Mesendoderm (in vitro differentiated cells): Measurements from ENCODE around the gene FAM186B.

Experiments
- DNase-seq: peaks from one replicate; pipeline ENCODE4 v3.0.0; 2013
- H2AK5ac ChIP-seq: 2 replicates; pipeline ENCODE4 v1.6.1; 2013; ENCODE audit warnings: low read length, inconsistent platforms
- H2BK120ac ChIP-seq: 2 replicates; pipeline ENCODE4 v1.6.1; 2013; ENCODE audit warnings: low read depth, mild to moderate bottlenecking, low read length, moderate library complexity, mixed read lengths
- H2BK15ac ChIP-seq: replicated peaks from 2 replicates; pipeline ENCODE4 v1.6.1; 2013; ENCODE audit warnings: low read depth, mild to moderate bottlenecking, moderate library complexity
- H2BK5ac ChIP-seq: 2 replicates; pipeline ENCODE4 v1.6.1; 2013; ENCODE audit warnings: low read length, inconsistent platforms
- H3K18ac ChIP-seq: 2 replicates; pipeline ENCODE4 v1.6.1; 2013; ENCODE audit warnings: mild to moderate bottlenecking, low read length, mixed read lengths
- H3K23ac ChIP-seq: one replicate; pipeline ENCODE4 v1.6.1; 2013; ENCODE audit warnings: low read length
- H3K27ac ChIP-seq: 2 replicates; pipeline ENCODE4 v1.5.1; 2013; ENCODE audit warnings: low read depth, mild to moderate bottlenecking, inconsistent platforms, low read length, moderate library complexity
- H3K27me3 ChIP-seq: 2 replicates; pipeline ENCODE4 v1.6.1; 2013; ENCODE audit warnings: low read length, control low read depth, mild to moderate bottlenecking, inconsistent platforms; ENCODE audit not compliant: insufficient read depth, poor library complexity
- H3K36me3 ChIP-seq: 2 replicates; pipeline ENCODE4 v1.6.1; 2013; ENCODE audit warnings: low read length, inconsistent platforms; ENCODE audit not compliant: control insufficient read depth, insufficient read depth
- H3K4ac ChIP-seq: one replicate; pipeline ENCODE4 v1.6.1; 2013; ENCODE audit warnings: low read depth, mild to moderate bottlenecking, low read length, moderate library complexity
- H3K4me1 ChIP-seq: 2 replicates; pipeline ENCODE4 v1.6.1; 2013; ENCODE audit warnings: low read depth, low read length, inconsistent platforms; ENCODE audit not compliant: control insufficient read depth
- H3K4me2 ChIP-seq: 2 replicates; pipeline ENCODE4 v1.6.1; 2013; ENCODE audit warnings: low read length
- H3K4me3 ChIP-seq: 2 replicates; pipeline ENCODE4 v1.5.1; 2013; ENCODE audit warnings: mild to moderate bottlenecking, low read length
- H3K56ac ChIP-seq: one replicate; pipeline ENCODE4 v1.6.1; 2013; ENCODE audit warnings: low read length
- H3K79me1 ChIP-seq: 2 replicates; pipeline ENCODE4 v1.6.1; 2013; ENCODE audit warnings: low read length, inconsistent platforms
- H3K79me2 ChIP-seq: 2 replicates; pipeline ENCODE4 v1.6.1; 2013; ENCODE audit warnings: mild to moderate bottlenecking, low read length; ENCODE audit not compliant: control insufficient read depth, insufficient read depth
- H3K9ac ChIP-seq: 2 replicates; pipeline ENCODE4 v1.6.1; 2013; ENCODE audit warnings: low read length, inconsistent platforms
- H4K5ac ChIP-seq: one replicate; pipeline ENCODE4 v1.6.1; 2013; ENCODE audit warnings: low read length
- H4K8ac ChIP-seq: one replicate; pipeline ENCODE4 v1.6.1; 2013; ENCODE audit warnings: low read depth, mild to moderate bottlenecking, control low read depth, low read length, moderate library complexity
- WGBS: extraction: QIAGEN DNeasy Blood & Tissue Kit; methylation state at CpG from one replicate; pipeline ENCODE4 v1.1.7; 2013; ENCODE audit warnings: low lambda C conversion rate, missing lambda C conversion rate; ENCODE audit not compliant: insufficient coverage; ENCODE audit errors: extremely low coverage; 5-methylcytosine and 5-hydroxymethylcytosine counted together

The FAM186B gene

GRCh38 chr12:49621651-49622500 is 16.4 kb upstream of the FAM186B start:
- H3K79me2 ChIP-seq, result no peaks in the 10 kb centered on the region
- H2BK5ac ChIP-seq, result no peak overlapping the region
- no peak overlapping the region for H2BK15ac ChIP-seq
- no peak for DNase-seq
- H3K4ac ChIP-seq, result no peak overlapping the region
- H3K56ac ChIP-seq, result peak overlapping the region; percentile 92
- H3K4me1 ChIP-seq, result peaks cover 3% of the 10 kb centered on the region
- no CpG with 5 or more reads among the region's 33 CpGs for WGBS
- H2BK120ac ChIP-seq, result no peak overlapping the region
- H3K27ac ChIP-seq, result no peak overlapping the region
- H3K18ac ChIP-seq, result no peak overlapping the region
- peak overlapping the region; percentile 99 for H3K4me2 ChIP-seq
- H3K79me1 ChIP-seq, result no peaks in the 10 kb centered on the region
- no peaks in the 10 kb centered on the region for H3K36me3 ChIP-seq
- H4K5ac ChIP-seq, result no peak overlapping the region
- H3K9ac ChIP-seq, result peak overlapping the region; percentile 90
- H2AK5ac ChIP-seq, result no peak overlapping the region
- no peak overlapping the region for H4K8ac ChIP-seq
- H3K4me3 ChIP-seq, result no peak overlapping the region
- no peaks in the 10 kb centered on the region for H3K27me3 ChIP-seq
- H3K23ac ChIP-seq, result no peak overlapping the region

GRCh38 chr12:49619286-49619685 is 13.8 kb upstream of the FAM186B start:
- H3K79me1 ChIP-seq, result no peaks in the 10 kb centered on the region
- H2AK5ac ChIP-seq, result no peak overlapping the region
- no peak overlapping the region for H2BK120ac ChIP-seq
- no peak overlapping the region for H3K23ac ChIP-seq
- H3K9ac ChIP-seq, result no peak overlapping the region
- H4K5ac ChIP-seq, result no peak overlapping the region
- H3K4me1 ChIP-seq, result peaks cover 3% of the 10 kb centered on the region
- H2BK15ac ChIP-seq, result no peak overlapping the region
- no peak overlapping the region for H3K18ac ChIP-seq
- no peaks in the 10 kb centered on the region for H3K36me3 ChIP-seq
- no peak overlapping the region for H3K4ac ChIP-seq
- H3K79me2 ChIP-seq, result no peaks in the 10 kb centered on the region
- H2BK5ac ChIP-seq, result no peak overlapping the region
- H3K56ac ChIP-seq, result peak overlapping the region; percentile 25
- no peaks in the 10 kb centered on the region for H3K27me3 ChIP-seq
- no peak overlapping the region for H4K8ac ChIP-seq
- no peak overlapping the region for H3K27ac ChIP-seq
- WGBS, result no CpG with 5 or more reads among the region's 3 CpGs
- DNase-seq, result no peak
- no peak overlapping the region for H3K4me3 ChIP-seq
- H3K4me2 ChIP-seq, result no peak overlapping the region

- no peak overlapping the region for H3K9ac ChIP-seq
- H2BK120ac ChIP-seq, result no peak overlapping the region
- H3K4ac ChIP-seq, result no peak overlapping the region
- no peak overlapping the region for H2BK15ac ChIP-seq
- no peaks in the 10 kb centered on the region for H3K36me3 ChIP-seq
- no peak overlapping the region for H3K4me3 ChIP-seq
- H3K27ac ChIP-seq, result no peak overlapping the region
- H3K4me2 ChIP-seq, result no peak overlapping the region
- no peaks in the 10 kb centered on the region for H3K27me3 ChIP-seq
- H4K8ac ChIP-seq, result no peak overlapping the region
- H4K5ac ChIP-seq, result no peak overlapping the region
- WGBS, result no CpG with 5 or more reads among the region's 1 CpG
- H3K18ac ChIP-seq, result no peak overlapping the region
- no peak overlapping the region for H2BK5ac ChIP-seq
- no peak overlapping the region for H3K56ac ChIP-seq
- peaks cover 3% of the 10 kb centered on the region for H3K4me1 ChIP-seq
- H3K23ac ChIP-seq, result no peak overlapping the region
- DNase-seq, result no peak
- H3K79me2 ChIP-seq, result no peaks in the 10 kb centered on the region
- H3K79me1 ChIP-seq, result no peaks in the 10 kb centered on the region
- H2AK5ac ChIP-seq, result no peak overlapping the region
These were observed 13.1 kb upstream of the FAM186B start for GRCh38 chr12:49618576-49618975.

GRCh38 chr12:49616533-49617219 is 11.2 kb upstream of the FAM186B start:
- Histone ChIP-seq H3K27ac (no peak overlapping the region), H4K8ac (no peak overlapping the region), H3K4me3 (no peak overlapping the region), H3K4ac (no peak overlapping the region), H3K4me1 (no peaks in the 10 kb centered on the region), H2BK120ac (no peak overlapping the region), H3K9ac (no peak overlapping the region), H3K18ac (no peak overlapping the region), H3K27me3 (no peaks in the 10 kb centered on the region), H4K5ac (no peak overlapping the region), H3K56ac (no peak overlapping the region), H2AK5ac (no peak overlapping the region), H3K23ac (no peak overlapping the region), H3K79me1 (no peaks in the 10 kb centered on the region), H3K79me2 (no peaks in the 10 kb centered on the region), H2BK15ac (no peak overlapping the region), H3K4me2 (no peak overlapping the region), H3K36me3 (no peaks in the 10 kb centered on the region), H2BK5ac (no peak overlapping the region)
- WGBS, result no CpG with 5 or more reads among the region's 5 CpGs
- DNase-seq, result no peak

- Histone ChIP-seq H3K27me3 (no peaks in the 10 kb centered on the region), H2BK120ac (no peak overlapping the region), H3K79me2 (no peaks in the 10 kb centered on the region), H2AK5ac (no peak overlapping the region), H3K27ac (no peak overlapping the region), H3K4me3 (no peak overlapping the region), H3K4me2 (no peak overlapping the region), H2BK15ac (no peak overlapping the region), H3K4me1 (no peaks in the 10 kb centered on the region), H3K18ac (no peak overlapping the region), H3K56ac (no peak overlapping the region), H4K8ac (no peak overlapping the region), H3K4ac (no peak overlapping the region), H3K36me3 (no peaks in the 10 kb centered on the region), H3K9ac (no peak overlapping the region), H4K5ac (no peak overlapping the region), H2BK5ac (no peak overlapping the region), H3K23ac (no peak overlapping the region), H3K79me1 (no peaks in the 10 kb centered on the region)
- DNase-seq, result no peak
- WGBS, result no CpG with 5 or more reads among the region's 7 CpGs
These were observed 10.3 kb upstream of the FAM186B start for GRCh38 chr12:49615725-49616124.
